NB4 (cell line): ENCODE data around the gene LPAR3.

Experiments used
- CTCF ChIP-seq: IDR thresholded peaks from one replicate; pipeline ENCODE4 v1.5.1; 2012; ENCODE audit warnings: low read depth, low read length
- POLR2A ChIP-seq: IDR thresholded peaks from 2 replicates; pipeline ENCODE4 v1.6.1; 2011; ENCODE audit warnings: mild to moderate bottlenecking; ENCODE audit not compliant: insufficient read length; ENCODE audit errors: extremely low read depth

- no peak for TF ChIP-seq CTCF
- no peak for TF ChIP-seq POLR2A
These were observed 123.4 kb downstream of the LPAR3 start for GRCh38 chr1:84769636-84770035.
